Stimulated activated CD4-positive, alpha-beta T cell treated with anti-CD3 and anti-CD28 coated beads, Interleukin-4, amount 100 ng/mL, for 24 hours (primary cell): Measurements from ENCODE around the gene COQ8B.
"Not testable (repeated sequence)": the region's sequence is repeated elsewhere in the genome, so short reads cannot be mapped to it uniquely, and the experiment has no call there.

ENCODE experiments used
- DNase-seq: peaks from one replicate; pipeline ENCODE4 v3.0.0-alpha.2; 2020

Gene COQ8B

GRCh38 chr19:40716482-40717324 is at the start of gene COQ8B, which contains the start of gene ITPKC:
COQ8B (minus strand) TSS chr19:40716886; CDS start chr19:40714632, 2,254 bp downstream.
ITPKC (plus strand) TSS chr19:40717112; CDS start chr19:40717136, 24 bp downstream.
- peak; percentile 100 for DNase-seq

DNA sequence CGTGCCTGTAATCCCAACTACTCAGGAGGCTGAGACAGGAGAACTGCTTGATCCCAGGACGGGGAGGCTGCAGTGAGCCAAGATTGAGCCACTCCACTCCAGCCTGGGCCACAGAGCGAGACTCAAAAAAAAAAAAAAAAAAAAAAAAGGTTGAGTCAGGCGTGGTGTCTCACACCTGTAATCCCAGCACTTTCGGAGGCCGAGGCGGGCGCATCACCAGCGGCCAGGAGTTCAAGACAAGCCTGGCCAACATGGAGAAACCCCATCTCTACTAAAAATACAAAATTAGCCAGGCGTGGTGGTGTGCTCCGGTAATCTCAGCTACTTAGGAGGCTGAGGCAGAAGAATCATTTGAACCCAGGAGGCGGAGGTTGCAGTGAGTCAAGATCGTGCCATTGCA is 49.7 kb upstream of the COQ8B start:
- DNase-seq: not testable (repeated sequence)

- DNase-seq: no peak
Observed at GRCh38 chr19:40763963-40764362, 47.3 kb upstream of the COQ8B start.

GRCh38 chr19:40763526-40763925 is 46.8 kb upstream of the COQ8B start:
- no peak for DNase-seq

DNA sequence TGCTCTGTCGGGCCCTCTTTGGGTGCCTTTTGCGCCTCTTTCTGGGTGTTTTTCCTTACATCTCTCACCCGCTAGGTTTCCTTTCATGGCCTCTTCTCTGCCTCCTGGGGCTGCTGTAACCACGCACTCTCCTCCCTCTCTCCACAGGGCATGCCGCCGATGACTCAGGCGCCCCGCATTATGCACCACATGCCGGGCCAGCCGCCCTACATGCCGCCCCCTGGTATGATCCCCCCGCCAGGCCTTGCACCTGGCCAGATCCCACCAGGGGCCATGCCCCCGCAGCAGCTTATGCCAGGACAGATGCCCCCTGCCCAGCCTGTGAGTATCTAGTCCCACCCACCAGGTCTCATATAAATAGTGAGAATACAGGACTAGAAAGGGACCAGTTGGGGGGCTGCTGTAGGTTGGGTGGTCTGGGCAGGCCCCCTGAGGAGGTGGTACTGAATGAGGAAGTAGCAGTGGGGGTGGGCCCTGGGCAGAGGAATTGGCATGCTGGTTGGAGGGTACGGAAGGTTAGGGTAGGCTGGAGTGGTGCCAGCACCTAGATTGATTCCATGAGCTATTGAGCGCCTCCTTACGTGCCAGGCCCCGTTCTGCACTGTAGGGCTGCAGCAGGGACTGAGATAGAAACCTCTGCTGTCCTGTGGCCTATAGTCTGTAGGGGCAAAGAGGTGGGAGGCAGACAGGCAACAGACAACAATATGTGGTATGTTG is 46.2 kb upstream of the COQ8B start:
- DNase-seq: no peak

- no peak for DNase-seq
Observed at GRCh38 chr19:40759352-40759751, 42.7 kb upstream of the COQ8B start.

GRCh38 chr19:40758491-40758890 is 41.8 kb upstream of the COQ8B start:
- DNase-seq: no peak

- DNase-seq: peak; percentile 54
Observed at GRCh38 chr19:40756502-40757110, 39.9 kb upstream of the COQ8B start.

DNA sequence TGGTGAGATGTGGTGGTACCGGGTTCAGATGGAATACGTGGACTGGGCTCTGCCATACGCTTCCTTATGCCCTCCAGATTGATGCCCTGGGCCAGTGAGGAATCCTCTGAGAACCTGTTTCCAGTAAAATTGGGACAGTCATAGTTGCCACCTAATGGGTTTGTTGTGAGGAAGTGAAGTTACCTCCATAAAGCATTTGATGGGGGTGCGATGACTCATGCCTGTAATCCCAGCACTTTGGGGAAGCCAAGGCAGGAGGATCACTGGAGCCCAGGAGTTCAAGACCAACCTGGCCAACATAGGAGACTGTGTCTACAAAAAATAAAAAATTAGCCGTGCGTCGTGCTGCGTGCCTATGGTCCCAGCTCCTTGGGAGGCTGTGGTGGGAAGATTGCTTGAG is 39.1 kb upstream of the COQ8B start:
- no peak for DNase-seq

DNA sequence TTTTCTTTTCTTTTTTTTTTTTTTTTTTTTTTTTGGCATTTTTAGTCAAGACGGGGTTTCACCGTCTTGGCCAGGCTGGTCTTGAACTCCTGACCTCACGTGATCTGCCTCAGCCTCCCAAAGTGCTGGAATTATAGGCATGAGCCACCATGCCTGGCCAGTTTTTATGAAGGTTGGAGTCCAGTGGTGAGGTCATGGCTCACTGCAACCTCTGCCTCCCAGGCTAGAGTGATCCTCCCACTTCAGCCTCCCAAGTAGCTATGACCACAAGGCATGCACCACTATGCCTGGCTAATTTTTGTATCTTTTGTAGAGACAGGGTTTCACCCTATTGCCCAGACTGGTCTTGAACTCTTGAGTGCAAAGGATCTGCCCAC is 38.5 kb upstream of the COQ8B start:
- DNase-seq: no peak

DNA sequence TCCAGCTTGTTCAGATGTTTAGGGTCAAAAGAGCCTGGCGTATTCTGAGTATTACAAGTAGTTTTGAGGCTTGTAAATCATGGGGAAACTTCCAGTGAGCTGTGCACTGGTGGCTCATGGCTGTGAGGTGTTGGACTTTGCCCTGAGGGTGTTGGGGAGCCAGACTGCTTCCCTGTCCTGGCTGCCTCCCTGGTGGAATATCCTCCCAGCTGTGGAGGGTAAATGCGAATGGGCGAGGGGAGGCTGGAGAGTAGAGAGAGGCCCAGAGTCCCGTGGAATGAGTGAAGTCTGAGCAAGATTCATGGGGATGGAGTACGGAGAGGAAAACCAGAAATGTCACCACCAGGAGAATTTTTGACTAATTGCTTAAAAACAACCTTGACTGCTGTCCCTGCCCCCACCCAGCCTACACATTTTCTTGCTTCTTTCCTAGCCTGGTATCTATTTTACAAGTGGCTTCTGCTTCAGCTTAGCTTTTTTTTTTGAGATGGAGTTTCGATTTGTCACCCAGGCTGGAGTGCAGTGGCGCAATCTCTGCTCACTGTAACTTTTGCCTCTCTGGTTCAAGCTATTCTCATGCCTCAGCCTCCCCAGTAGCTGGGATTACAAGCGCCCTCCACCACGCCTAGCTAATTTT is 38.0 kb upstream of the COQ8B start:
- DNase-seq: peak; percentile 80

DNA sequence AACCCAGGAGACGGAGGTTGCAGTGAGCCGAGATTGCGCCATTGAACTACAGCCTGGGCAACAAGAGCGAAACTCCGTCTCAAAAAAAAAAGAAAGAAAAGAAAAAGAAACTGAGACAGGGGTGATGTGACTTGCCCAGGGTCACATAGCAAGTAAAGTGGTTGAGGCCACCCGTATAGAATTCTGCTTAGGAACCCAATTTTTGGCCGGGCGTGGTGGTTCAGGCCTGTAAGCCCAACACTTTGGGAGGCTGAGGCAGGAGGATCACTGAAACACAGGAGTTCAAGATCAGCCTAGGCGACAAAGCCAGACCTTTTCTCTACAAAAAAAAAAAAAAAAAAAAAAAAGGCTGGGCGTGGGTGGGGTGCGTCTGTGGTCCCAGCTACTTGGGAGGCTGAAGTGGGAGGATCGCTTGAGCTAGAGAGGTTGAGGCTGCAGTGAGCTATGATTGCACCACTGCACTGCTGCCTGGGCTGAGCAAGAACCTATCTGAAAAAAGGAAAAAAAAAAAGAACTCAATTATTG is 35.6 kb upstream of the COQ8B start:
- peak; percentile 35 for DNase-seq

DNA sequence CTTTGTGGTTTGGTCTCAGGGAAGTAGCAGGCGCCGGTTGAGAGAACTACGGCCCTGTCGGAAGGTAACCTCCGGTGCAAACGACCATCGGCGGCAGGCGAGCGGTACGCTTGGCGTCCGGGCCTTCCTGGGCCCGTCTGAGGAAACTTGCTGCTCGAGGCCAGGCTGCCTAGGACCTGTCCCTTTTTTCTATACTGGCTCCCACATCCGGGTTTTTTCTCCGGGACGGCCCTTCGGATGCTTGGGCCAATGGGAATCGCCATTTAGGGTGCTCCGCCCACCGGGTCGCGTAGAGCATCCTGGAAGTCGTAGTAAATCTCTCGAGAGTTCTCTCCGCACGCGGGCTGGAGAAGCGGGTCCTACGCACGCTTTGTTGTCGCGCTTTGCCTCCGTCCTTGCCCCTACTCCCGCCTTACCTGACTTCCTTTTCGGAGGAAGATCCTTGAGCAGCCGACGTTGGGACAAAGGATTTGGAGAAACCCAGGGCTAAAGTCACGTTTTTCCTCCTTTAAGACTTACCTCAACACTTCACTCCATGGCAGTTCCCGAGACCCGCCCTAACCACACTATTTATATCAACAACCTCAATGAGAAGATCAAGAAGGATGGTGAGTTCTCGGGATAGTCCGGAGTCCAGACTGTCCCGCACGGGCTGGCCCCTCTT is 34.3 kb upstream of the COQ8B start, which contains the start of gene SNRPA:
Gene SNRPA (plus strand): TSS at position 330 of the 664 bp plus-strand sequence. CDS start 206 bp downstream, at position 536.
- peak; percentile 98 for DNase-seq

DNA sequence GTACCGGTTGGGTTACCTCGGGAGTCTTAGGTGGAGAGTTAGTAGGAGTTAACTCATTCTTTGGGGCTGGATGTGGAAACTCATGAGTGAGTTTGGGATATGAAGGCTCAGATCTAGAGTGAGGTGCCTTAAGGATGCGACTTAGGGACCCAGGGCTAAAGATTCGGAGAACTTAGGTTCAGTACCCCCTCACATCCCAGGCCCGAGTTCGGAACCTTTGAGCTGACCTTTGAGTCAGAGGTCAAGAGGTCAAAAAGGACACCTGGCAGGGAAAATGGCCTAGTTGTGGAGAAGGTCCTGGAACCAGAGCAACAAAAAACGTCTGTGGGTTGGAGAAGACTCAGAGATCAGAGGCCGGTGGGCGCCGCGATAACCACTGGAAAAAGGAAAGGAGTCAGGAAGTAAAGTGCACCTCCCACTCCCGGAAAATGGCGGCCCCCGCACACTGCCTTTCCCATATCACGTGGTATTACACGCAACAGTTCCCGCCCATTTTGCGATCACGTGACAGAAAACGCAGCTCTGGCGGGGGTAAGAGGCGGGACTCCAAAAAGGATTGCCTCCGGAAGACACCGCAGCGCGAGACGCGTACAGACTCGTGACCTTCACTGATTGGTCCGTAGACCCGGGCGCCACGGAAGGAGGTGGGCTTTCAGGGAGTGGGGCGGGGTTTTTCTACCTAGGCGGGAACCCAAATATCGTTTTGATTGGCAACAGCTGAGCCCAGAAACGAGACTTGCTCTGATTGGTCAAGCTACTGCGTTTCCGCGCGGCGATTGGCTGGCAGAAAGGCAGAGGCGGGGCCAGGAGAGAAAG is 33.6 kb upstream of the COQ8B start, which contains the start of gene ACTMAP:
Gene ACTMAP (minus strand): TSS at position 420 of the 816 bp plus-strand sequence. CDS start 674 bp downstream, outside the sequence.
- DNase-seq: peak; percentile 100

DNA sequence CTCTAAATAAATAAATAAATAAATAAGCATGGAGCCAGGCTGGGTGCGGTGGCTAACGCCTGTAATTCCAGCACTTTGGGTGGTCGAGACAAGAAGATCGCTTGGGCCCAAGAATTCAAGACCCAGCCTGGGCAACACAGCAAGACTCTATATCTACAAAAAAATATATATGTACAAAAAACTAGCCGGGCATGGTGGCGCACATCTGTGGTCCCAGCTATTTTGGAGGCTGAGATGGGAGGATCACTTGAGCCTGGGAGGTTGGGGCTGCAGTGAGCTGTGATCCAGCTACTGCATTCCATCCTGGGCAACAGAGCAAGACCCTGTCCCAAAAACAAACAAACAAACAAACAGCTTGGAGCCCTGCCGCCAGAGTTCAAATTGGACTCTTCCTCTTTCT is 30.9 kb upstream of the COQ8B start:
- DNase-seq: no peak

GRCh38 chr19:40745402-40745780 is 28.7 kb upstream of the COQ8B start:
- no peak for DNase-seq

DNA sequence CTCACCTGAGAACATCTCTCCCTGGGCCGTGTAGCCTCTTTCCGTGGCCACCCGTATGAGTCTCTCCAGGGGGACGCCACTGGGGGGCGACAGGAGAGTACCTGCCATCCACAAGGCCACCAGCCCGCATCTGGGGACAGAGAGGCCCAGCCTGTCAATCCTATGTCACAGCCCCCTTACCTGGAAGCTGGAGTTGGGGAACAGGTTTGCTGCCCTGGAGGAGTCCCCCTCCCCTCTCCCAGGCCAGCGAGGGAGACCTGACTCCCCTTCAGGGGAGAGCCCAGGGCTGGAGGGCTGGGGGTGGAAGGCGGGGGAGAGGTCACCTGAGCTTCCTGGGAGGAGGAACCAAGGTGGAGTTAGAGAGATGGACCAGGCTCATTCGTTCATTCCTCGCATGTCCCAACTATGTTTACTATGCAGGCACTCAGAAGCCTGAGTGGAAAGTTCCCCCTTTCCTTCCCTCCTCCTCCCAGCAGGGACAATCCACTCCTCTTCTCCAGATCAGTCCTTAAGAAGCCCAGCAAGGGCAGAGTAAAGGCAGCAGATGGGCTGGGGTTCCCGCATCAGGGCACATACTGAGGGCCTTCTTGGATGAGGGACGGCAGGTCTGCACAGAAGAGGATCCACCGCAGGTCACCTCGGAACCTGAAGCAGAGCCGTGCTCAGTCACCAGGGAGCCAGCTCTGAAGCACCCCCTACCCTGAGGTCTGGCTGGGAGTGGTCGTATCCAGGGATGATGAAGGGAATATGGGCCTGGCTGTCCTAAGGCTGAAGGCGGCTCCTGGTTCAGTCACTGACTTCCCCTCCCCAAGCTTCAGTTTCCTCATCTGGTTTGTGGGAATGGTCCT is 28.1 kb upstream of the COQ8B start:
- peak; percentile 28 for DNase-seq

DNA sequence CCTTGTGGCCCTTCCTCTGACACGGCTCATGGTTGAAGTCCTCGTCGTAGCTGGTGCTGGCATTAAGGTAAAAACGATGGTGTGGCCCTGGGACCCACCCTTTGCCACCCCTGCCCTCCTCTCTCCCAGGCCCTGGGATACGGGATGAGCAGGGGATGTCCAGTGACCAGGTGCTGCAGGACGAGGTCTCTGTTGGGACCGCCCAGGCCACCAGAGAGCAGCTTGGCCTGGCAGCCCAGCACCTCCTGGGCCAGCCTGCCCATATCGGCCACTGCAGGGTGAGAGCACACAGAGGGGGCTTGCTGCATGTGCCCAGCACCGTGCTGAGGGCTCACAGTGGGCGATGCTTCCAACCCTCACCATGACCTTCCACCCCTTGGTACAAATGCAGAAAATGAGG is 27.2 kb upstream of the COQ8B start:
- DNase-seq: no peak

GRCh38 chr19:40742886-40743285 is 26.2 kb upstream of the COQ8B start:
- no peak for DNase-seq

GRCh38 chr19:40742477-40742876 is 25.8 kb upstream of the COQ8B start:
- DNase-seq: no peak
